Stimulated activated CD4-positive, alpha-beta T cell treated with anti-CD3 and anti-CD28 coated beads, Interleukin-12 subunit alpha, Interleukin-12 subunit beta, amount 100 ng/mL, for 24 hours (primary cell): ENCODE measurements around the gene UBXN11.

Experiments used
- DNase-seq, 2 experiments: peaks; one replicate each; pipeline ENCODE4 v3.0.0-alpha.2; 2020; ENCODE audit warnings: low read depth in 2 of 2

UBXN11 gene

DNA sequence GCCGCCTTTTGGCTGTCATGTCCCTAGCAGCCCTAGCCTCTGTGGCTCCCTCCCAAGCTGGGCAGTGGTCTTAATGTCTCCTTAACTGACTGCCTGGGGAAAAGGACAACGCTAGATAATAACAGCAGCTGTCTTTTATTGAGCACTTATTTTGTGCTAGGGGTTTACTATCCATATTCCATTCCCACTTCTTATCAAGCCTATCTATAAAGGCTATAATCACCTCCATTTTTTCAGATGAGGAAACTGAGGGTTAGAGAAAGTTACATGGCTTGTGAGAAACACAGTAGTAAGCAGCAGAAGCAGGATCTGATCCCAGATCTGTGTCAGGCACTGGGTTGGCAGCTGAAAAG lies 20.4 kb downstream of the UBXN11 start:
- no peak for DNase-seq

DNA sequence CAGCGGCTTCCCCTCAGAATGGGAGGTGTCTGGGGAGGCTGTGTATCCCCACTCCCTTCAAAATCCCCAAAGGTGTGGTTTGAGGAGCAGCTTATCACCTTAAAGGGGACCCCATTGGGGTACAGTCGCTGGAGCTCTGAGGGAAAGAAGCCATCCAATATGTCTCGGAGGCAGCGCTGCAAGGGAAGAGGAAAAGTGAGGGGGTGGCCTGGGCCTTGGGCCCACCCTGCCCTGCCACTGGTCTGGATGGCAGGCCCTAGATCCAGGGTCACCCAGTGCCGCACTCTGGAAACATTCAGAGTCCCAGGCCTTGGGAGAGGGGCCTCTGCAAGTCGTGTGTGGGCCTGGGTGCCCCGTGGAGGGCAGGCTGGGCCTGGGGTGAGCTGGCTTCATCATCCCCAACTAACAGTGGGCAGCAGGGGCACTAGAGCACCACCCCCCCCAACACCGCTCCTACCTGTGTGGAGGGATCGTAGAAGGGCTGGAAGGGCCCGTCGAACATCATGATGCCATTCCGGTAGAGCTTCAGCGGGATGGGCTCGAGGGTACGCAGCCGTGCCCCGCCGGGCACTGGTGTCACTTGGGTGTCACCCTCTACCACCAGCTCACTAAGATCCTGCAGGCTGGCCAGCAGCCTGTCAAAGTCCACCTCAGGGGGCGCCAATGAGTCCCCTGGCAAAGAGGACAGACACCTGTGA lies 20.9 kb downstream of the UBXN11 start:
- DNase-seq: no peak

DNA sequence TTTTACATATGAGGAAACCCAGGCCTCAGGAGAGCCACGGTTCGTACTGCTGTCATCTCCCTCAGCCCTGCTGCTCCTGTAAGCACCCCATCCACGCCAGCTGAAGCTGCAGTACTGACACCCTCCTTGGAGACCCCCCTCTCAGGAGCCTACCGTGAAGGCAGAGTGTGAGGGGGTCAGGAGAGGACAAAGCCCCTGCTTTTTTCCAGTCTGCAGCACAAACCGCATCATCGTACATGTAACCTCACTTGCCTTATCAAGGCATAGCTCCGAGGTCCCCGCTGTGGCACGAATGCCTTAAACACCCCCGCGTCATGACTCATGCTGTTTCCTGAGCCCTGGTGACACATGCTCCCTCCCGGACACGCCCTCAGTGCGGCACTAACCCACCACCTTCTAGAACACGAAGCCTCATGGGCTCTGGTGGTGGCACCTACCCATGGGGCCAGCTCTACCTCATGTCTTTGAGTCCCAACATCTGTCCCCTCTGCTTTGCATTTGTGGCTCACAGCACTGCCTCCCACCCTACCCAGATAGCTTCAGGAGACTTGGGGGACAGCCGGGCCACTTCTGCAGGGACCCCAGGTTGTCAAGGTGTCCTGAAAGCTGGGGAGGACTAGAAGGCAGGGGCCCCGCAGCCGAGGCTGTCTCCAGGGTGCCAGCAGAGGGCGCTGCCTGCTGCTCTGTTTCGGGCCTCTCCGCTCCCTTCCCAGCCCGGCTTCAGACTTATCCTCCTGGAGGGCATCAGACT lies 21.7 kb downstream of the UBXN11 start:
- peak; percentile 92 to 94 for DNase-seq

DNA sequence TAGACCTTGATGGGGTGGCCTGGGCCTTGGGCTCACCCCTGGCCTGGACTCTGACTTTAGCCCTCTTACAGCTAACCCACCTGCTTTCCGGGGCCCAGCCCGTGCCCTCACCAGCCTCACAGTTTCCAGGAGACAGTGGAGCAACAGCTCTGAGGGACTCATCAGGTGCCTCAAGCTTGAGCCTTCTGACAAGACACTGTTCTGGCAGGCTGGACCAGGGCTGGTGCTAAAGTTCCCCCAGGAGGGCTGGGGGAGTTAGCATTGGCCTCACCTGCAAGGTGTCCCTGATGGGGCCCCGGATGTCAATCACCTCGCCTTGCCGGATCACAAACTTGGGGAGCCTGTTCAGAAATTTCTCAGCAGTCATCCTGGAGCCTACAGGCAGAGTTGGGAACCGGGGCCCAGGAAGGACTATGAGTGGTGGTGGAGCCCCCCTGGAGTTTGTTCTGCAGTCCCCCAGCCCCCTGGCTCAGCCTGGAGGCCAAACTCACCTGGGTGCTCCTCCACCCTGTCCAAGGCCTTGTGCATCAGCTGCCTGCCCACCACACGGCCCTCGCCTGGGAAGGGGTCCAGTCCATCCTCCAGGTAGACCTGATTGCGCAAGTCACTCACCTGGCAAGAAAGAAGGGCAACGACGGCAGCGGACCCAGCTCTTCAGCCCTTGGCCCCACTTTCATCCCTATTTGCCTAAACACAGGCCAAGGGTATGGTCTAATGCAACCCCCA lies 22.4 kb downstream of the UBXN11 start:
- DNase-seq: no peak

DNA sequence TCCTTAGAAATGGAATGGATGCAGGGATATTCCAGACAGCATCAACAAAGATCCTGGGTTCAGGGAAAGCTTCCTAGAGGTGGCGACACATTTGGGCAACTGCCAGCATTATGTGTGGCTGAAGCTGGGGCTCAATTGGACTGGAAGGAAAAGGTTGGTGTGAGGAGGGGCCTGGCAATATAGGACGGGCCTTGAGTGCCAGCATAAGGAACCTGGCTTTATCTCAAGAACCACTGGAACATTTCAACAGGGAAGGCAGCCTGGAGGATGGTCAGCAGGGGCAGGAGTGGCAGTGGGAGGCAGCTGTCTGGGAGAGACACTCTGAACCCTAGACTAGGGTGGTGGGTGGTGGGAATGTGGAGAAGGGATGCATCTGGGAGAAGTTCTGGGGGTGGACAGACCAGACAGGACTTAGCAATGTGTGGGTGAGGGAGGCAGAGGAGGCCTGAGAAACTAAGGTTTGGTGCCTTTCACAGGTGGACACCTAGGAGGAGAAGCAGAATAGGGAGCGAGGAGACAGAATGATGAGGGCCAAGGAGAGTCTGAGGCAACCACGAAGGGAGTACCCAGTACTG lies 23.1 kb downstream of the UBXN11 start:
- no peak for DNase-seq

DNA sequence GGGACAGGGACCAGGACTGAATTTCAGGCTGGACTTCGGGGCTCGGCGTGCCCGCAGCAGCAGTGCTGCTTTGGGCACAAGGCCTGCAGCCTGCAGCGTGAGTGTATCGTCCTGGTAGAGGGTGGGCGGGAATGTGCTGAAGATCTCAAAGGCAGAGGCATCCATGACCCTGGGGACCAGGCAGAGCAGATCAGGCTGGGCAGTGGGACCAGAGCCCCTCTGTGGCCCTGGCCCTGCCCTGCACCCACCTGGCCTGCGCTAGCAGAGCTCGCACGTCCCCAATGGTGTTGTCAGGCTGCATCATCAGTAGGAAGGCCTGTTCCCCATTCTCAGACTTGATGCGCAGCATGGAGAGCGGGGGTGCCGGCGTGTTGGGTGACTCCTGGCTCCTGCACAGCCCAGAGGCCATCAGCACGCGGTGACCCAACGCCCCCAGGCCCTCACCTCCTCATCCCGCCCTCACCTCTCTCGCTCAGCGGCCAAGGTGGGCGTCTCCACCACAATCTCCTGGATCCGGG lies 24.0 kb downstream of the UBXN11 start:
- DNase-seq: no peak

DNA sequence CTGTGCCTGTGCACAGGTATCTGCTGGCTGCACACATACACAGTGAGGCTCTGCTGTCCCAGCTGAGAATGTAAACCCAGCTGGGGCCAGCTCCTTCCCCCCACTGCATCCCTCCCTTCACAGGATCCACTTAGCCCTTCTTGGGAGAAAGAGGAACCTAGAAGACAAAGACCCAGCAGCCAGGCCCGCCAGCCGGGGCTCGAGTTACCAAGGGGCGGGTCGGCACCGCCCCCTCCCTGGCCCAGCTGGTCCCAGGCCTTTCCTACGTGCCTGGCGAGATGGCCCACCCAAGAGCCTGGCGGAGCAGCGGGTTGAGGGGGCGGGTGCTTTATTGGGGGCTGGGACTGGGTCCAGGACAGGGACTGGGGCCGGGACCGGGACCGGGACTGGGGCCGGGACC lies 24.5 kb downstream of the UBXN11 start:
- no peak for DNase-seq

DNA sequence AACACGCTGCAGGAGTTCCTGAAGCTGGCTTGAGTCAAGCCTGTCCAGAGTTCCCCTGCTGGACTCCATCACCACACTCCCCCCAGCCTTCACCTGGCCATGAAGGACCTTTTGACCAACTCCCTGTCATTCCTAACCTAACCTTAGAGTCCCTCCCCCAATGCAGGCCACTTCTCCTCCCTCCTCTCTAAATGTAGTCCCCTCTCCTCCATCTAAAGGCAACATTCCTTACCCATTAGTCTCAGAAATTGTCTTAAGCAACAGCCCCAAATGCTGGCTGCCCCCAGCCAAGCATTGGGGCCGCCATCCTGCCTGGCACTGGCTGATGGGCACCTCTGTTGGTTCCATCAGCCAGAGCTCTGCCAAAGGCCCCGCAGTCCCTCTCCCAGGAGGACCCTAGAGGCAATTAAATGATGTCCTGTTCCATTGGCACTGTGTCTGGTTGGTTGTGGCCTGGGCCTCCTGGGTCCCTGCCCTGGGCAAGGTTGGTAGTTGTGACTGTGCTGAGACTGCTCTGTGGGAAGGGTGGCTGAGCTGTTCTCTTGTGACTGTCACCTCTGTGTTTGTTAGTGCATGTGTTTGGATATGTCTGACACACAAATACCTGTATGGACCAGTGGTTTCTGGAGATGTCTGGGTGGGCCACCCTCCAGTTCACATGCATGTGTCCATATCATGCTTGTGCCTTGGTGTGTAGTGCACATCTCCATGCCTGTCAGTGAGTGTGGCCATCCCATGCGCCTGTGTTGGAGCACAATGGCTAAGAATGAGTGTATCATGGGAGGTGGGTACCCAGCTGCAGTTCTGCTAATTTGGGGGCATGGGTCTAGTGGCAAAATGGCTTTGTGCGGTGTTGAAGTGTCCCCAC lies 25.1 kb downstream of the UBXN11 start:
- DNase-seq: no peak

DNA sequence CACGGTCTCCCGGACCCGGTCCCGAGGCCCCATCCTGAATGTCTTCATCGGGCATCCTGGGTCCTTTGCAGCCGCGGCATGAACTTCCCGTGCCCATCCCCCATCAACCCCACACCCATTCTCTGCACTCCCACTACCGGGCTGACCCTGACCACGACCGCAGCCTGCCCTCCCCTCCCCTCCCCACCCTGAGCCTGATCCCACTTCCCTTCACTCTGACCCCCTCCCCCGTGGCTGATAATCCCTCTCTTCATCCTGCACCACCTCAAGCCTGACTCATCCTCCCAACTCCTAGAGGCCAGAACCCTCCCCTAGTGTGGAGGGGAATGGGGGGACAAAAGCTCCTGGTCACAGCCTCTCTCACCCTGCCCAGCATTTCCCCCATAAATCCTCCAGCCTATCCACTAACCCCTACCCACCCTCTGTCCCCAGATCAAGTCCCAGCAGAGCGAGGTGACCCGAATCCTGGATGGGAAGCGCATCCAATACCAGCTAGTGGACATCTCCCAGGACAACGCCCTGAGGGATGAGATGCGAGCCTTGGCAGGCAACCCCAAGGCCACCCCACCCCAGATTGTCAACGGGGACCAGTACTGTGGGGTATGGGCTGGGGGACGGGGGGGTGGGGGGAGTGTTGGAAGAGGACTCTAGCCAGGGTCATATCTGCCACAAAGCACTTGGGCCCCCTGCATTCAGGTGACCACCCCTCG lies 25.9 kb downstream of the UBXN11 start:
- no peak for DNase-seq

DNA sequence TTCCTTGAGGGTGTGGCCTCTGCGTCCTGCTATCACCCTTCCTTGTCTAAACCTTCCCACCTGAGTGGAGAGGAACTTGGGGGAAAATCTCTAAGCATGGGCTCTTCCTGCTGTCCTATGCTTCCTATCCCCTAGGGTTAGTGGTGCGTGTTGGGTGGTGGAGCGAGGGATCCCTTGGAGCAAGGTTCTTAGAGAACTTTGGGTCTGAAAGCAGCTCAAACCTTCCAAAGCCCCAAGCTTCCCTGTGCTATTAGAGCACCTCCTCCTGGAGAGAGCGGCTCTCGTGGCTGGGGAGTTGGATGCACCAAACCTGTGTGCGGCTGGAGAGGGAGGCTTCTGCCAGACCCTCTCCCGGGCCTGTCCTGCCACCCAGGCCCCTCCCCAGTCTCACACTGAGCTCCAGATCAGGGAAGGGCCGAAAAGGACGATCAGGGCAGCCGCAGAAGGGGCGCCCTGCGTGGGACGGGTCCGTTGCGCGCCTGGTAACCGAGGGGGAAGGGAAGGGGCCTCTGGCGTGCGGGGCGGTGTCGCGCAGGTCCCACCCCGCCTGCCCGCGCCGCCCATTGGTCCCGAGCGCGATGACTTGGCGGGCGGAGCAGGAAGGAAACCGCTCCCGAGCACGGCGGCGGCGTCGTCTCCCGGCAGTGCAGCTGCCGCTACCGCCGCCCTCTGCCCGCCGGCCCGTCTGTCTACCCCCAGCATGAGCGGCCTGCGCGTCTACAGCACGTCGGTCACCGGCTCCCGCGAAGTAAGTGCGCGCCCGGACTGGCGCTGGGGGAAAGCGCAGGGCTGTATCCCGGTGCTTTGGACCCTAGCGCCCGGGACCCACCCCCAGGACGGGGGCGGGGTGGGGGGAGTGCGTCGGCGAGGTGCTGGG lies 26.7 kb downstream of the UBXN11 start, which contains the start of gene SH3BGRL3:
Gene SH3BGRL3 (plus strand): TSS at position 631 of the 877 bp plus-strand sequence. CDS start 70 bp downstream, at position 701.
- DNase-seq: peak; percentile 69 to 81

DNA sequence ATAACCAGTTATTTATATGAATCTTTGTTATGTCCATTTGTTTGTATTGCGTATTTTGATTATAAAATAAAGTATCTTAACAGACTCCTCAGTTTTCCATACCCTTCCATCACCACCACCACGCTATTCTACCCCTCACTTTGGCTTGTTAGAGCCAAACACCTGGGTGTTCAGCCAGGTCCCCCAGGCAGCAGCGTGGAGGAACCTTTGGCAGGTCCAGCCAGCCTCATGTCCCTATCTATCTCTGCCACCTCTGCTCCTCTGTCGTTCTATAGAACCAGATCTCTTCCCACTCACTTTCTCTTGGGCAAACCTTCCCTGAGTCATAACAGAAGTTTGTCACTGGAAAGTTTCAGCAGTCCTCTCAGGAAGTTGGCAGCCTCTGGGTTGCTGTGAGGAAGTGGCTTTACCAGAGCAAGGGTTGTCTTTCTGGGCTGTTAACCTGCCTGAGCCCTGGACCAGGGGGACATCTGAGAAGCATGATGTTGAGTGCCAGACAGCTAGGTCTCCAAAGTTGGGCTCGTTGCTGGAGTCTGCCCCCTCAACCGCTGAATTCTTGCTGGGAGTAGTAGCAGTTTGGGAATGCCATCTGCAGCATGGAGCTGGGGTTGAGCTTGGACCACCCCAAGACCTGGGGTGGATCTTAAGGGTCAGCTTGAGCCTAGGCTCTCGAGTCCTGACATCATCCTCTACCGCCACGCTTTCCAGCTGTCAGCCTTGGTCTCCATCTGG lies 27.5 kb downstream of the UBXN11 start:
- no peak for DNase-seq

DNA sequence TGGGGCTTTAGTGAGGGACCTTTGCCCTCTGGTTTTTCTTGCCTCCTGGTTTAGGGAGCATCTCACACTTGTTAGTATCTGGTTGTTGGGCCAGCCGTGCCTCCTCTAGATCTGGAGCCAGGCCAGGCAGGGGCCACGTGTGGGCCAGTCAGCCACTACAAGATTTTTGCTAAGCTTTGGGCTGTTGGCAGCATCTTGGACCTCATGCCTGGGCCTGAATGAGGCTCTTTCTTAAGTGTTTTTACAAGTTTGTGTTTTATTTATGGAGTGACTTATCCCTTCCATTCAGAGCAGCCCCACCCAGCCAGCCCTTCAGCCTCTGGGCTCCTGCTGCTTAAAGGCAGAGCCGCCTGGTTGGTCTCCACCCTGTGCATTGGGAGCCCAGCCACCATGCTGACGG lies 28.1 kb downstream of the UBXN11 start:
- no peak for DNase-seq

DNA sequence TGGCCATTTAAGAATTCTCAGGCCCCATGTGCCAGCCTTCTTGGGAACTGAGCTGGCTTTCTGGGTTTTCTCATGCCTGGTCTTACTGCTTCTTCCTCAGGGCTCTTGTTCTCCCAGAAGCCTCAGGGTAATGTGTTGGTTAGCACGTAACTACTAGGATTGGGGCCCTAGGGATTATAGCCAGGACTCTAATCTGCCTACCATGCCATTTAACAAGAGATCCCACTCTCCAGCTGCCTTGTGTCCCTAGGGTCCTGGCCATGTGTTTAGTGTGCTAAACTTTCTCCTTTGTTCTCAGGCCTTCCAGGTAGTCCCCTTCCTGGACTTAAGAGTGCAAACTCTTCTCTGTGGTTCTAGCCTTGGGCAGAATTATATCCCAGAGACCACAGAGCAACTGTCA lies 28.7 kb downstream of the UBXN11 start:
- DNase-seq: no peak

DNA sequence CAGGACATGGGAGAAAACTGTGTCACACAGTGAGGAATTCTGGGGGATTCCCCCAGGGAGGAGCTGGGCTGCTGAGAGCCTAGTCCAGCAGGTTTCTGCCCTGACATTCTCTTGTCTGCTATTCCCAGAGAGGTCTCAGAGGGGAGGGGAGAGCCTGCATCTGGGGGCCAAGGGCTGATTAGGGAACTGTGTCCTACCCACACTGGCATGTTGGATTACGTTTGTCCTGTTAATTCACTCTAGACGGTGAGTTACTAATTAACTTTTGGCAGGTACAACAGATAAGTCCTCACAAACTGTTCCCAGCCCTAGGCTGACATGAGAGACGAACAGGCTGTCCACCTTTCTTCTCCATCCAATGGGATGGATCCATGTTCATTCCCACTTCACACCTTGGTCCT lies 29.2 kb downstream of the UBXN11 start:
- DNase-seq: no peak

DNA sequence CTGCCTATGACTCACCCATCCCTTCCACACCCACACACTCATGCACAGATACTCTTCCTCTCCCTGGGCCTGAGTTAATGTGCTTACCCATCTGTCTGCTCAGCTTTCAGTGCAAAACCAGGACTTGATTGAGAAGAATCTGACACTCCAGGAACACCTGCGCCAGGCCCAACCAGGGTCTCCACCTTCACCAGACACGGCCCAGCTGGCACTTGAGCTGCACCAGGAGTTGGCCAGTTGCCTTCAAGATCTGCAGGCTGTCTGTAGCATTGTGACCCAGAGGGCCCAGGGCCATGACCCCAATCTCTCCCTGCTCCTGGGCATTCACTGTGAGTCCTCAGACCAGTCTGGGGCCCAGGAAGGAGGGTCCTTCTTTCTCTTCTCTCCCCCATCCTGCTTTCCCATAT lies 30.0 kb downstream of the UBXN11 start:
- no peak for DNase-seq

DNA sequence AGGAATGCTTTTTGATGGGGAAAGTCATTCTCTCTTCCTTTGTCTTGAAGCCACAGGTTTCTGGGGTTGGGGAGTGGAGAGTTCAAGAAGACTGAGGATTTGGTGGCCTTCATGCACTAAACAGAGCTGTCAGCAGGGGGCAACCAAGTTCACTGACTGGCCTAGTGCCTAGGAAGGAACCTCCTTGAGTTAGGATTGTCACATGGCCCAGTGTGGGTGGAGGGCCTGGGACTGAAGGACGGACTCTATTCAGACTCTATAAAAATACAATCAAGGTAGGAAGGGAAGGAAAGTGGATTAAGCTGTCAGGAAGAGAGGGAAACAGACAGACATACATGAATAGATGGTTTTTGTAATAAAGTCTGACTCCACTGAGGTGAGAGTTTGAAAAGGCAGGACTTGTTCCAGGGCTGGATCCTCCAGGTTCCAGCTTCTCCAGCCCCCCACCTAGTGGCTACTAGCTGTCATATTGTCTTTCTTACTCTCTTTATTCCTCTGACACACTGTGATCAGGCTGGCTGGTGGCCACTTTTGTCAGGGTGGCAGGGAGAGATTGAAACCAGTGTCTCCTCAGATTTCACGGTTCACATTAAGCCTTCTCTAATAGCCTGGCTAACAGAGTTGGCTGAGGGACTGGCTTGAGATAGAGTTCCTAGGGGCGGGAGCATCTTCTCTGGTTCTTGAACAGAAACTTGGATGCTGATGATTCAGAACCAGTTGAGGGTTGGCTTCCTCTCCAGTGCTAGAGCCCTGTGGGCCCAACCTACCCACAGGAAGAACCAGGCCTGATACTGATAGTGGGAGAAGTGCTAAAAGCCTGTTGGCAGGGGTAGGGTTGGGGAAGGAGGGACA lies 30.6 kb downstream of the UBXN11 start:
- DNase-seq: peak; percentile 52 to 82

DNA sequence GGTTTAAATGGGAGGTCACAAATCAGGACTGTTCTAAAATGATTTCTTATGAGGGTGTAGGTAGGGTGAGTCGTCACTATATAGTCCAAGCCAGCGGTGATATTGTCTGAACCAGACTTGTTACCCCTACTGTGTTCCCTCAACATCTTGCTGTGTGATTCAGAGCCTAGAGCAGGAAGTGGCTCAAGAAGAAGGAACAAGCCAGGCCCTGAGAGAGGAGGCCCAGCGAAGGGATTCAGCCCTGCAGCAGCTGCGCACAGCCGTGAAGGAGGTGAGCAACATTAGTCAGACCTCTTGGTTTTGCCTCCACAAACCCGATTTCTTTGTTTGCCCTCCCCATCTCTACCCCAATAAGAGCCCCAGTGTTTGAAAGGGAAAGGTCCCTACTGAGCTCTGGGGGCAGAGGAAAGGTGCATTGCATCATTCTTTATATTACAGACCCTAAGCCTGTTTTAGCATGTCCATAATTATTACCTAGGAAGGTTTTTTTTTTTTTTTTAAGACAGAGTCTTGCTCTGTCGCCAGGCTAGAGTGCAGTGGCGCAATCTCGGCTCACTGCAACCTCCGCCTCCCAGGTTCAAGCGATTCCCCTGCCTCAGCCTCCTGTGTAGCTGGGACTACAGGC lies 31.5 kb downstream of the UBXN11 start:
- no peak for DNase-seq

DNA sequence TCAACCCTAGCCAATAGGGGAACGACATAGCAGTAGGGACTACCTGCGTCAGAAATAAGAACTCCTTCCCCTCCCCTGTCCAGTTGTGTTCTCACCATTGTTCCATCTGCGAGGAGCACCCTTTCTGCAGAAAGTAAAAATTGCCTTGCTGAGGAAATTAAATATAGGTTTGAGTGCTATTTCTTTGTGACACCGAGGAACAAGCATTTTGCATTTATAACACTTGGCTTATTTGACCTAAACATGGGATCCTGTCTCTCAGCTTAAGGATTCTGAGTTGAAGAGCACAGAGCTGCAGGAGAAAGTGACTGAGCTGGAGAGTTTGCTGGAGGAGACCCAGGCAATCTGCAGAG lies 37.3 kb downstream of the UBXN11 start:
- DNase-seq: no peak
